ENCODE data around the gene HOXC11.

HOXC11 gene

DNA sequence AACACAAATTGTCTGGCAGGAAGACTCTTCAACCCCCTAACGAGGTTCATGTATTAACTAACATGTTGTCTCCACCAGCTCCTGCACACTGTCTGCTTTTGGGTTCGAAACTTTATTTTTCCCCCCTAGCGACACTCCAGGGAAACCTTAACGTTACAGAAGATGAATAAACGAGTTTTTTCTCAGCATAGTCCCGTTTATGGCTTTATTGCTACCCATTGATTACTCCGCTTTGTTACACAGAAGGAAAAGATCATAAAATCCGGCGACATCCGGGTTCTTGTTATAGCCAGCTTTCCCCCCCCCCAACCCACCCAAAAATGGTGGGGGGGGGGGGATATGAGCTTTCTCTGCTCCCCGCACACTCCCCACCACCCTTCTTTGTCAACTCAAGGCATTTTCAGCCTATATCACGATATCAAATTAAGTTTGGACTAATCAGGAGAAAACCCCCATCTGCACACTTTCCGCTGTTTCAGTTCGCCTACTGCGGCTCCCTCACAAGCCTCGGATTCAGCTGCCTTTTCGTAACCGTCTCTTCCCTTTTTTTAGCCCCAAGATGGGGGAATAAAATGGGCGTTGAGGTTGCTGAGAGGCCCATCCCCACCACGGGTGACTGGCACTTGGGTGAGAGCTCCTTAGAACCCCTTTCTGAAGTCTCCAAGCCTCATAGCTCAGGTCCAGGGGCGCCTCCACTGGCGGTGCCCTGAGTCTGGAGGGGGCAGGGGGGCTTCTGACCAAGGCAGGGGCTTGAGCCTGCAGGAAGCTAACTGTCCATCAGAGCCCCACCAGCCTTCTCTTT, 53.9 kb downstream of the HOXC11 start:
- no peak for DNase-seq

Measured in NCI-H1092 treated with DMSO at 0.1 percent for 48 hours (cell line).